HepG2 (cell line): Measurements from ENCODE around the gene MAVS. TPM values are rescaled to one million over a fixed set of nuclear protein-coding genes. Genes with fewer than 3 reads are reported as not detected.
A peak's percentile ranks its signal among the peaks of the same experiment; 100 is the strongest.

Experiments used
- HNRNPH1 ChIP-seq: fragments of 200-400 bp; formaldehyde crosslinking; optimal IDR thresholded peaks from 2 replicates; pipeline ENCODE3; 2017; ENCODE audit warnings: mild to moderate bottlenecking, low read depth, low read length
- MAFG ChIP-seq: sonication (generic); formaldehyde crosslinking; IDR thresholded peaks from 2 replicates; pipeline ENCODE4 v1.5.1; 2020; ENCODE audit warnings: mild to moderate bottlenecking, missing genetic modification reagents
- RBFOX2 ChIP-seq: fragments of 200-400 bp; formaldehyde crosslinking; IDR thresholded peaks from 2 replicates; pipeline ENCODE4 v1.6.1; 2017; ENCODE audit warnings: low read depth, mild to moderate bottlenecking, low read length
- RBM22 ChIP-seq: fragments of 200-400 bp; formaldehyde crosslinking; optimal IDR thresholded peaks from 2 replicates; pipeline ENCODE3; 2017; ENCODE audit warnings: mild to moderate bottlenecking, low read length, moderate library complexity
- REXO4 ChIP-seq: sonication (generic); formaldehyde crosslinking; IDR thresholded peaks from 2 replicates; pipeline ENCODE4 v1.8.0; 2022; ENCODE audit warnings: missing genetic modification reagents, mild to moderate bottlenecking, borderline replicate concordance
- RFXAP ChIP-seq: sonication (generic); formaldehyde crosslinking; IDR thresholded peaks from 2 replicates; pipeline ENCODE4 v1.4.0; 2020; ENCODE audit warnings: missing genetic modification reagents, borderline replicate concordance
- TAF1 ChIP-seq: sonication (generic); formaldehyde crosslinking; IDR thresholded peaks from 2 replicates; pipeline ENCODE4 v1.4.0; 2020; ENCODE audit warnings: missing genetic modification reagents
- TCF7 ChIP-seq: sonication (generic); IDR thresholded peaks from 2 replicates; pipeline ENCODE4 v1.6.1; 2016; ENCODE audit warnings: antibody characterized with exemption, low read depth
- THRA ChIP-seq: sonication (generic); formaldehyde crosslinking; IDR thresholded peaks from 2 replicates; pipeline ENCODE4 v1.4.0; 2020; ENCODE audit warnings: missing genetic modification reagents, borderline replicate concordance
- TOE1 ChIP-seq: sonication (generic); formaldehyde crosslinking; IDR thresholded peaks from 2 replicates; pipeline ENCODE4 v1.4.0; 2020; ENCODE audit warnings: mild to moderate bottlenecking, missing genetic modification reagents
- ZBTB10 ChIP-seq: sonication (generic); formaldehyde crosslinking; IDR thresholded peaks from 2 replicates; pipeline ENCODE4 v1.4.0; 2020; ENCODE audit warnings: missing genetic modification reagents, borderline replicate concordance
- ZNF331 ChIP-seq: sonication (generic); formaldehyde crosslinking; IDR thresholded peaks from 2 replicates; pipeline ENCODE4 v1.4.0; 2020; ENCODE audit warnings: missing genetic modification reagents
- ZNF747 ChIP-seq: sonication (generic); formaldehyde crosslinking; IDR thresholded peaks from 2 replicates; pipeline ENCODE4 v1.8.1; 2023; ENCODE audit warnings: missing genetic modification reagents, mild to moderate bottlenecking, borderline replicate concordance
- ZNF891 ChIP-seq: sonication (generic); formaldehyde crosslinking; IDR thresholded peaks from 2 replicates; pipeline ENCODE4 v1.5.0; 2020; ENCODE audit warnings: mild to moderate bottlenecking, missing genetic modification reagents
- polyA plus RNA-seq, 8 experiments: library from polyadenylated mRNA; depleted of rRNA in 3 of 8; stranded (reverse) in 7 of 8; unstranded in 1 of 8; fragments of >200 nt; fragmentation: Illumina TruSeq in 4 of 8; extraction: Trizol in 4 of 8; gene quantifications; 2 replicates each; pipeline versions ENCODE4 v1.2.1 to v1.2.3, GENCODE V29; 2011 to 2016; ENCODE audit warnings: low read depth in 4 of 8, missing spikeins in 1 of 8, mixed read lengths in 1 of 8; ENCODE audit not compliant: insufficient read depth in 1 of 8
- total RNA-seq, 5 experiments: library from RNA; depleted of rRNA; stranded (reverse); fragments of >200 nt; fragmentation: Illumina TruSeq; extraction: Trizol; gene quantifications; 2 replicates each; pipeline ENCODE4 v1.2.3, GENCODE V29; 2016; ENCODE audit warnings: low read depth in 1 of 5
- TF ChIP-seq, protein P1 (sequence below): IDR thresholded peaks from 2 replicates; pipeline ENCODE4 v1.6.1; 2012; ENCODE audit warnings: low read length, improper control_type of control experiment
- TF ChIP-seq, protein P2 (sequence below): sonication (generic); formaldehyde crosslinking; IDR thresholded peaks from 2 replicates; pipeline ENCODE4 v1.8.1; 2023; ENCODE audit warnings: mild to moderate bottlenecking, inconsistent platforms, moderate library complexity, missing genetic modification reagents, borderline replicate concordance
- TF ChIP-seq, protein P3 (sequence below): sonication (generic); formaldehyde crosslinking; IDR thresholded peaks from 2 replicates; pipeline ENCODE4 v1.5.0; 2020; ENCODE audit warnings: mild to moderate bottlenecking, missing genetic modification reagents

MAVS gene
- total and polyA plus RNA-seq, 2 of the 13 experiments (the other 11 are each of a cell fraction or from before 2014, with no cell fraction given): 27.3 to 36.6 TPM

DNA sequence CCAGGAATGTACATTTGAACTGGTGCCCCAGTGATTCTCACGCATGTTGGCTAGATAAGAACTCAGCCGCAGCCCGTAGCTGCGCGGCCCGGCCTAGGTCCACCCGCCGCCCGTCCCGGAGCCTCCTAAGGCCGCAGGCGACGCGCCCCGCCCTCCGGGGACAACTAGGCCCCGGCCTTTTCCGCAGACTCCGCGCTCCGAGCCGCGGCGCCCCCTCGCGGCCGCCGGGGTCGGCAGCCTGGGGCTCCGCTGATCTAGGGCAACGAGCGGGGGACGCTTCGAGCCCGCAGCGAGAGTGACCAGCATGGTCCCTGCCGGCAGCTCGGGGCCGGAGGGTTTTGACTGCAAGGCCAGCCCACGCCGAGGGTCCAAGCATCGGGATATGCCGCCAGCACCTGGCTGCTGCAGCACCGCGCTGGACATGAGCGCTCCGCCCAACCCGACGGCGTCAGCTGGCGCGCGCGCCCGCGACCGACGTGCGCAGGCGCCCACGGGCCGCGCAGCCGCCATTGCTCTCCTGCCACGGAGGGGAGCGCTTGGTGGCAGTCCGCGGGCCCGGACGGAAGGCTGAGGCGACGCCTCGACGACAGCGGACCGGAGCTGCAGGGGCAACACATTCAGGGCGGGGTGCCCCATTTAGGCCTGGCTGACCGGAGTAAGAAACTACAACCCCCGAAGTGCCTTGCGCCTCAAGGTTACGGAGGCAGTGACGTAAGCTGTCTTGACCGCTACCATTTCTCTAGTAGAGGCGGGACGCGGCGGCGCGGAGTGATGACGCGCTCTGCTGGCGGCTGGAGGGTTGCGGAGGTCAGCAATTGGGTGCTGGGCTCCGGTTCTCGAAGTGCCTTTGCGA is 26.4 kb upstream of the MAVS start, which contains the start of gene AP5S1 (continued):
- TF ChIP-seq ZBTB10 (CRISPR knock-in tag): peak; percentile 77
- no peak for TF ChIP-seq RBM22
- TF ChIP-seq TAF1 (CRISPR knock-in tag): peak; percentile 94
- no peak for TF ChIP-seq TCF7
- no peak for TF ChIP-seq REXO4 (CRISPR knock-in tag)
- TF ChIP-seq MAFG (CRISPR knock-in tag): peak; percentile 34; the same call in 1 of the 2 replicates
- peak; percentile 84 for TF ChIP-seq THRA
- peak; percentile 76 for TF ChIP-seq ZNF747
- TF ChIP-seq, protein P1, sequence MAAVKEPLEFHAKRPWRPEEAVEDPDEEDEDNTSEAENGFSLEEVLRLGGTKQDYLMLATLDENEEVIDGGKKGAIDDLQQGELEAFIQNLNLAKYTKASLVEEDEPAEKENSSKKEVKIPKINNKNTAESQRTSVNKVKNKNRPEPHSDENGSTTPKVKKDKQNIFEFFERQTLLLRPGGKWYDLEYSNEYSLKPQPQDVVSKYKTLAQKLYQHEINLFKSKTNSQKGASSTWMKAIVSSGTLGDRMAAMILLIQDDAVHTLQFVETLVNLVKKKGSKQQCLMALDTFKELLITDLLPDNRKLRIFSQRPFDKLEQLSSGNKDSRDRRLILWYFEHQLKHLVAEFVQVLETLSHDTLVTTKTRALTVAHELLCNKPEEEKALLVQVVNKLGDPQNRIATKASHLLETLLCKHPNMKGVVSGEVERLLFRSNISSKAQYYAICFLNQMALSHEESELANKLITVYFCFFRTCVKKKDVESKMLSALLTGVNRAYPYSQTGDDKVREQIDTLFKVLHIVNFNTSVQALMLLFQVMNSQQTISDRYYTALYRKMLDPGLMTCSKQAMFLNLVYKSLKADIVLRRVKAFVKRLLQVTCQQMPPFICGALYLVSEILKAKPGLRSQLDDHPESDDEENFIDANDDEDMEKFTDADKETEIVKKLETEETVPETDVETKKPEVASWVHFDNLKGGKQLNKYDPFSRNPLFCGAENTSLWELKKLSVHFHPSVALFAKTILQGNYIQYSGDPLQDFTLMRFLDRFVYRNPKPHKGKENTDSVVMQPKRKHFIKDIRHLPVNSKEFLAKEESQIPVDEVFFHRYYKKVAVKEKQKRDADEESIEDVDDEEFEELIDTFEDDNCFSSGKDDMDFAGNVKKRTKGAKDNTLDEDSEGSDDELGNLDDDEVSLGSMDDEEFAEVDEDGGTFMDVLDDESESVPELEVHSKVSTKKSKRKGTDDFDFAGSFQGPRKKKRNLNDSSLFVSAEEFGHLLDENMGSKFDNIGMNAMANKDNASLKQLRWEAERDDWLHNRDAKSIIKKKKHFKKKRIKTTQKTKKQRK: no peak
- TF ChIP-seq TOE1: peak; percentile 95; the same call in 1 of the 2 replicates
- TF ChIP-seq, protein P2, sequence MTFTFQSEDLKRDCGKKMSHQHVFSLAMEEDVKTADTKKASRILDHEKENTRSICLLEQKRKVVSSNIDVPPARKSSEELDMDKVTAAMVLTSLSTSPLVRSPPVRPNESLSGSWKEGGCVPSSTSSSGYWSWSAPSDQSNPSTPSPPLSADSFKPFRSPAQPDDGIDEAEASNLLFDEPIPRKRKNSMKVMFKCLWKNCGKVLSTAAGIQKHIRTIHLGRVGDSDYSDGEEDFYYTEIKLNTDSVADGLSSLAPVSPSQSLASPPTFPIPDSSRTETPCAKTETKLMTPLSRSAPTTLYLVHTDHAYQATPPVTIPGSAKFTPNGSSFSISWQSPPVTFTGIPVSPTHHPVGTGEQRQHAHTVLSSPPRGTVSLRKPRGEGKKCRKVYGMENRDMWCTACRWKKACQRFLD (CRISPR knock-in tag): peak; percentile 92
- TF ChIP-seq, protein P3, sequence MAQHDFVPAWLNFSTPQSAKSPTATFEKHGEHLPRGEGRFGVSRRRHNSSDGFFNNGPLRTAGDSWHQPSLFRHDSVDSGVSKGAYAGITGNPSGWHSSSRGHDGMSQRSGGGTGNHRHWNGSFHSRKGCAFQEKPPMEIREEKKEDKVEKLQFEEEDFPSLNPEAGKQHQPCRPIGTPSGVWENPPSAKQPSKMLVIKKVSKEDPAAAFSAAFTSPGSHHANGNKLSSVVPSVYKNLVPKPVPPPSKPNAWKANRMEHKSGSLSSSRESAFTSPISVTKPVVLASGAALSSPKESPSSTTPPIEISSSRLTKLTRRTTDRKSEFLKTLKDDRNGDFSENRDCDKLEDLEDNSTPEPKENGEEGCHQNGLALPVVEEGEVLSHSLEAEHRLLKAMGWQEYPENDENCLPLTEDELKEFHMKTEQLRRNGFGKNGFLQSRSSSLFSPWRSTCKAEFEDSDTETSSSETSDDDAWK (CRISPR knock-in tag): no peak
- TF ChIP-seq ZNF891 (CRISPR knock-in tag): peak; percentile 96
- peak; percentile 43 for TF ChIP-seq HNRNPH1
- TF ChIP-seq ZNF331: peak; percentile 84
- TF ChIP-seq RBFOX2: peak; percentile 100
- TF ChIP-seq RFXAP (CRISPR knock-in tag): peak; percentile 95
